ENCODE measurements around the gene KIF3A.
"Not testable (repeated sequence)": the region's sequence is repeated elsewhere in the genome, so short reads cannot be mapped to it uniquely, and the experiment has no call there.

KIF3A gene

GRCh38 chr5:132734687-132735086, 2.7 kb downstream of the KIF3A start:
- DNase-seq (ENCODE audit: extremely low spot score, insufficient read length, low read depth) = no peak
- FAIRE-seq = no peak

- FAIRE-seq (no peak), DNase-seq (ENCODE audit: extremely low spot score, insufficient read length, low read depth) (no peak)
Measured at GRCh38 chr5:132733499-132734148, 3.7 kb downstream of the KIF3A start.

- FAIRE-seq (no peak), DNase-seq (ENCODE audit: extremely low spot score, insufficient read length, low read depth) (no peak)
Measured at GRCh38 chr5:132729896-132730295, 7.5 kb downstream of the KIF3A start.

GRCh38 chr5:132725745-132726144, 11.6 kb downstream of the KIF3A start:
- DNase-seq (ENCODE audit: extremely low spot score, insufficient read length, low read depth) (no peak), FAIRE-seq (no peak)

GRCh38 chr5:132718544-132719312, 18.6 kb downstream of the KIF3A start:
- DNase-seq (ENCODE audit: extremely low spot score, insufficient read length, low read depth) = no peak
- FAIRE-seq = no peak

- FAIRE-seq (peak; percentile 86), DNase-seq (ENCODE audit: extremely low spot score, insufficient read length, low read depth) (no peak)
Measured at GRCh38 chr5:132714456-132715307, 22.7 kb downstream of the KIF3A start.

GRCh38 chr5:132708645-132709044, 28.7 kb downstream of the KIF3A start:
- DNase-seq (ENCODE audit: extremely low spot score, insufficient read length, low read depth) (no peak), FAIRE-seq (no peak)

- FAIRE-seq = no peak
- no peak for DNase-seq (ENCODE audit: extremely low spot score, insufficient read length, low read depth)
Measured at GRCh38 chr5:132704875-132705274, 32.5 kb downstream of the KIF3A start.

- FAIRE-seq (no peak), DNase-seq (ENCODE audit: extremely low spot score, insufficient read length, low read depth) (no peak)
Measured at GRCh38 chr5:132695956-132696355, 41.4 kb downstream of the KIF3A start.

GRCh38 chr5:132692632-132692967, 44.7 kb downstream of the KIF3A start:
- FAIRE-seq (no peak), DNase-seq (ENCODE audit: extremely low spot score, insufficient read length, low read depth) (no peak)

- DNase-seq (ENCODE audit: extremely low spot score, insufficient read length, low read depth) = not testable (repeated sequence)
- FAIRE-seq = peak; percentile 74
Measured at GRCh38 chr5:132691755-132692631, 45.4 kb downstream of the KIF3A start.

- DNase-seq (ENCODE audit: extremely low spot score, insufficient read length, low read depth) = no peak
- no peak for FAIRE-seq
Measured at GRCh38 chr5:132690156-132690555, 47.2 kb downstream of the KIF3A start.

- FAIRE-seq (peak; percentile 21), DNase-seq (ENCODE audit: extremely low spot score, insufficient read length, low read depth) (no peak)
Measured at GRCh38 chr5:132689513-132689912, 47.8 kb downstream of the KIF3A start.

- no peak for DNase-seq (ENCODE audit: extremely low spot score, insufficient read length, low read depth)
Measured at GRCh38 chr5:132688536-132689339, 48.6 kb downstream of the KIF3A start.

GRCh38 chr5:132687995-132688394, 49.4 kb downstream of the KIF3A start:
- DNase-seq (ENCODE audit: extremely low spot score, insufficient read length, low read depth) (no peak), FAIRE-seq (no peak)

More at GRCh38 chr5:132688536-132689339, 48.6 kb downstream of the KIF3A start:
- FAIRE-seq = peak; percentile 65

- DNase-seq (ENCODE audit: extremely low spot score, insufficient read length, low read depth) (no peak), FAIRE-seq (no peak)
Measured at GRCh38 chr5:132686193-132686592, 51.2 kb downstream of the KIF3A start.

GRCh38 chr5:132684922-132685720, 52.2 kb downstream of the KIF3A start:
- FAIRE-seq (peak; percentile 73), DNase-seq (ENCODE audit: extremely low spot score, insufficient read length, low read depth) (no peak)

- FAIRE-seq = no peak
- DNase-seq (ENCODE audit: extremely low spot score, insufficient read length, low read depth) = no peak
Measured at GRCh38 chr5:132684491-132684890, 52.9 kb downstream of the KIF3A start.

Data from GM18507 (cell line).